ENCODE data around the gene LIN9. TPM values are rescaled to one million over a fixed set of nuclear protein-coding genes. Genes with fewer than 3 reads are reported as not detected.
A peak's percentile ranks its signal among the peaks of the same experiment; 100 is the strongest.
"Not testable (repeated sequence)": the region's sequence is repeated elsewhere in the genome, so short reads cannot be mapped to it uniquely, and the experiment has no call there.

Gene LIN9
- total RNA-seq, 2 experiments from 2014 or later = 10.6 TPM

DNA sequence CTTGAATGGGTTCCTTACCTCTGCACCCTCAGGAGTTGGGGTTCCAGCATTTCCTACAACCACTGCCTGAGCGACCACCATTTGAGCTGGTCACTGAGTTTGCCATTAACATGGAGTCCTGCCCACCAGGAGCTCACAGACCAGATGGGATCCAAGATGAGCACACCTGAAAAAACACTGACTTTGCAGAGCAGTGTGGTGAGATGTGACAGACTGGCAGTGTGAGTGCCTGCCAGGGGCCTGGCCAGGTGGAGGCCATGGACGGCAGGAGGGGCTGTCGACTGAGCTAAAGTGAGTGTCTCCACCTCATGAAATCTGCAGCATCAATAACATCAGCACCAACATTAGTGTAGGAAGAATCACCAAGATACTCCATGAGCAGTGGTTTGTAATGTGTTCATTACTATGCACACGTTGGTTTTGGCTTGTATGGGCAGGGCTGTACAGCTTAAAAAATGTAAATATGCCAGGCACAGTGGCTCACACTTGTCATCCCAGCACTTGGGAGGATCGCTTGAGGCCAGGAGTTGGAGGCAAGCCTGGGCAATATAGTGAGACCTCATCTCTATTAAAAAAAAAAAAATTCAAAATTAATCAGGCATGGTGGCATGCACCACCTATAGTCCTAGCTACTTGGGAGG is 97.7 kb downstream of the LIN9 start:
- POLR2A ChIA-PET = interaction anchor here (0.6 to 1.0 kb wide), 4 partner anchors 19 to 737 kb away, joined by 3 to 8 read pairs (median 4); no protein-coding TSS in a partner anchor
- intact Hi-C loops (cut with DNase I, micrococcal nuclease) = no loop called here
- H3K4me3 Mint-ChIP-seq = no peak overlapping the region
- no peaks in the 10 kb centered on the region for H3K27me3 Mint-ChIP-seq
- H3K27ac Mint-ChIP-seq = no peak overlapping the region
- DNase-seq (no peak), ATAC-seq (no peak)
- H3K4me1 Mint-ChIP-seq = no peaks in the 10 kb centered on the region
- H3K9me3 Mint-ChIP-seq (ENCODE audit: low read depth) = no peaks in the 10 kb centered on the region
- CTCF ChIA-PET = interaction anchor here (0.6 to 2.1 kb wide), 5 partner anchors 12 to 122 kb away, joined by 3 to 12 read pairs (median 4); no protein-coding TSS in a partner anchor
- H3K36me3 Mint-ChIP-seq (ENCODE audit: low read depth) = no peaks in the 10 kb centered on the region

DNA sequence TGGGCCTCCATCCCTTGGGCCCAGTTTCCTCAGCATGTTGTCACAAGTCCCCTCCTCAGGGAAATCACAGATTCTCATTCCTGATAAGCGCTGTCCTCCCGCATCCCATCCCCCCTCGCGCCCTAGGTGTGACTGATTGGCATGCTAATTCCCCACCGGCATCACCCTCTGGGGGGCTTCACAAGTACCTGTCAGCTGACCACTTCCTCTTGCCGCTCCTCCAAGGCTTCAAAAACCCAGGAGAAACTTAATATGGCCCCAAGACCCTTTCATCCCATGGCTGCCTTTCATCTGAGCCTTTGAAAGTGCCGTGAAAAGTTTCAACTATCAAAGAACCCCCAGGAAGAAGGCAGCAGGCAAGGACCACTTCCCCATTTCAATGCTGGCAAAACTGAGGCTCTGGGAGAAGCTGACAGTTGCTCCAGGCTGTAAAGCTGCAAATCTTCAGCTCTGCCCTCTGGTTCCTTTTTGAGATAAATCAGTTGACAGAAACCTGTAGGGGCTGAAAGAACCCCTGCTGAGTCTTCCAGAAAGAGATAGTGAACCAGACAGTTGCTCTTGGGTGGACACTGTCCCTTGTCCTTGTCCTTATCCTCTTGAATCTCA is 98.3 kb downstream of the LIN9 start:
- DNase-seq (no peak), ATAC-seq (no peak)
- ChIA-PET POLR2A (interaction anchor here (0.6 to 1.0 kb wide), 3 partner anchors 85 to 146 kb away, joined by 3 to 4 read pairs (median 3); no protein-coding TSS in a partner anchor), CTCF (interaction anchor here (0.6 to 2.1 kb wide), 4 partner anchors 14 to 123 kb away, joined by 3 to 12 read pairs (median 4); no protein-coding TSS in a partner anchor)
- Mint-ChIP-seq H3K27me3 (no peaks in the 10 kb centered on the region), H3K4me1 (no peaks in the 10 kb centered on the region), H3K4me3 (no peak overlapping the region), H3K27ac (no peak overlapping the region), H3K9me3 (ENCODE audit: low read depth) (no peaks in the 10 kb centered on the region), H3K36me3 (ENCODE audit: low read depth) (no peaks in the 10 kb centered on the region)
- intact Hi-C loops (cut with DNase I, micrococcal nuclease) = no loop called here

- no peak for ATAC-seq
- Mint-ChIP-seq H3K27ac (no peak overlapping the region), H3K4me3 (no peak overlapping the region), H3K9me3 (ENCODE audit: low read depth) (no peaks in the 10 kb centered on the region), H3K27me3 (no peaks in the 10 kb centered on the region), H3K4me1 (no peaks in the 10 kb centered on the region), H3K36me3 (ENCODE audit: low read depth) (no peaks in the 10 kb centered on the region)
- intact Hi-C loops (cut with DNase I, micrococcal nuclease) = no loop called here
- ChIA-PET CTCF (interaction anchor here (1.7 kb wide), 1 partner anchor 84 kb away, joined by 9 read pairs; no protein-coding TSS in a partner anchor), POLR2A (interaction anchor here (0.5 kb wide), 1 partner anchor 150 kb away, joined by 4 read pairs; no protein-coding TSS in a partner anchor)
- DNase-seq = no peak
Observed at GRCh38 chr1:226209307-226210059, 99.5 kb downstream of the LIN9 start.

- Mint-ChIP-seq H3K4me1 (no peaks in the 10 kb centered on the region), H3K36me3 (ENCODE audit: low read depth) (no peaks in the 10 kb centered on the region), H3K27me3 (peaks cover 2% of the 10 kb centered on the region), H3K27ac (no peak overlapping the region), H3K4me3 (no peak overlapping the region), H3K9me3 (ENCODE audit: low read depth) (no peaks in the 10 kb centered on the region)
- CTCF ChIA-PET = interaction anchor here (1.0 kb wide), 1 partner anchor 142 kb away, joined by 3 read pairs; no protein-coding TSS in a partner anchor
- ATAC-seq (no peak), DNase-seq (no peak)
- POLR2A ChIA-PET = no interaction called here
- intact Hi-C loops (cut with DNase I, micrococcal nuclease) = no loop called here
Observed at GRCh38 chr1:226207048-226207447, 101.9 kb downstream of the LIN9 start.

- Mint-ChIP-seq H3K27ac (no peak overlapping the region), H3K36me3 (ENCODE audit: low read depth) (no peaks in the 10 kb centered on the region), H3K4me1 (no peaks in the 10 kb centered on the region), H3K27me3 (peaks cover 2% of the 10 kb centered on the region), H3K4me3 (no peak overlapping the region), H3K9me3 (ENCODE audit: low read depth) (no peaks in the 10 kb centered on the region)
- no peak for ATAC-seq
- intact Hi-C loops (cut with DNase I, micrococcal nuclease) = no loop called here
- CTCF ChIA-PET = no interaction called here
- DNase-seq = no peak
- POLR2A ChIA-PET = no interaction called here
Observed at GRCh38 chr1:226204198-226204597, 104.8 kb downstream of the LIN9 start.

- CTCF ChIA-PET = no interaction called here
- H3K4me3 Mint-ChIP-seq = no peak overlapping the region
- POLR2A ChIA-PET = no interaction called here
Observed at GRCh38 chr1:226203655-226204054, 105.3 kb downstream of the LIN9 start.

GRCh38 chr1:226203240-226203639 is 105.7 kb downstream of the LIN9 start:
- ATAC-seq (peak; percentile 58), DNase-seq (no peak)
- no peaks in the 10 kb centered on the region for H3K9me3 Mint-ChIP-seq (ENCODE audit: low read depth)
- no peak overlapping the region for H3K4me3 Mint-ChIP-seq
- H3K4me1 Mint-ChIP-seq = no peaks in the 10 kb centered on the region
- ChIA-PET POLR2A (interaction anchor here (0.9 kb wide), 1 partner anchor 104 kb away, joined by 3 read pairs; no protein-coding TSS in a partner anchor), CTCF (no interaction called here)
- H3K27ac Mint-ChIP-seq = no peak overlapping the region
- no peaks in the 10 kb centered on the region for H3K36me3 Mint-ChIP-seq (ENCODE audit: low read depth)
- intact Hi-C loops (cut with DNase I, micrococcal nuclease) = no loop called here
- H3K27me3 Mint-ChIP-seq = peaks cover 2% of the 10 kb centered on the region

More at GRCh38 chr1:226203655-226204054, 105.3 kb downstream of the LIN9 start:
- H3K9me3 Mint-ChIP-seq (ENCODE audit: low read depth) = no peaks in the 10 kb centered on the region
- ATAC-seq (no peak), DNase-seq (no peak)
- no peaks in the 10 kb centered on the region for H3K4me1 Mint-ChIP-seq
- intact Hi-C loops (cut with DNase I, micrococcal nuclease) = no loop called here
- H3K36me3 Mint-ChIP-seq (ENCODE audit: low read depth) = no peaks in the 10 kb centered on the region
- H3K27ac Mint-ChIP-seq = no peak overlapping the region
- peaks cover 2% of the 10 kb centered on the region for H3K27me3 Mint-ChIP-seq

DNA sequence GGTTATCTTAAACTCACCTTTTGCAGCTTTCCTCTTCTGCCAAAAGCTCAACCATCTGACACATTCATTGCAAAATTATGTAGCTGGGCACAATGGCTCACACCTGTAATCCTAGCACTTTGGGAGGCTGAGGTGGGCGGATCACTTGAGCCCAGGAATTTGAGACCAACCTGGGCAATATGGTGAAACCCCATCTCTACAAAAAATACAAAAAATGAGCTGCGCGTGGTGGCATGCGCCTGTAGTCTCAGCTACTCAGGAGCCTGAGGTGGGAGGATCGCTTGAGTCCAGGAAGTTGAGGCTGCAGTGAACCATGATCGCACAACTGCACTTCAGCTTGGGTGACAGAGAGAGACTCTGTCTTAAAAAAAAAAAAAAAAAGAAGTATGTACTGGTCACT is 106.3 kb downstream of the LIN9 start:
- H3K4me3 Mint-ChIP-seq; DNase-seq; intact Hi-C loops (cut with DNase I, micrococcal nuclease); H3K9me3 Mint-ChIP-seq (ENCODE audit: low read depth); H3K27ac Mint-ChIP-seq; H3K4me1 Mint-ChIP-seq; ATAC-seq; H3K27me3 Mint-ChIP-seq; H3K36me3 Mint-ChIP-seq (ENCODE audit: low read depth): not testable (repeated sequence)
- CTCF ChIA-PET = interaction anchor here (0.8 to 1.0 kb wide), 4 partner anchors 10 to 341 kb away, joined by 3 to 4 read pairs (median 3); no protein-coding TSS in a partner anchor
- POLR2A ChIA-PET = interaction anchor here (0.9 kb wide), 1 partner anchor 105 kb away, joined by 3 read pairs; no protein-coding TSS in a partner anchor

DNA sequence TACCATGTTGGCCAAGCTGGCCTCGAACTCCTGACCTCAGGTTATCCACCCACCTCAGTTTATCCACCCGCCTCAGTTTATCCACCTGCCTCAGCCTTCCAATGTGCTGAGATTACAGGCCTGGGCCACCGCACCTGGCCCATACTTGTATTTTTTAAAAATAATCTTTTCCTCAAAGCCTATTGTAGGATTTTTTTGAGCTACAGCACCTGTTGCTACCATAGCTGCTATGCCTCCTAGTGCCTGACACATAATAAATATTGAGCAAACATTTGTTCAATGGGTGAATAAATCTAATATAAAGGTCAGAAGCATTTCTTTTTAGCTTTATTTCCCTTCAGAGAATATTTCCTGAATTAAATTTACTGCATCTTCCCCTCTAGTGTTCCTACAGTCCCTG is 106.7 kb downstream of the LIN9 start:
- Mint-ChIP-seq H3K4me1 (no peaks in the 10 kb centered on the region), H3K36me3 (ENCODE audit: low read depth) (no peaks in the 10 kb centered on the region), H3K9me3 (ENCODE audit: low read depth) (no peaks in the 10 kb centered on the region), H3K27me3 (peaks cover 2% of the 10 kb centered on the region), H3K4me3 (no peak overlapping the region), H3K27ac (no peak overlapping the region)
- ChIA-PET POLR2A (interaction anchor here (0.9 kb wide), 1 partner anchor 105 kb away, joined by 3 read pairs; no protein-coding TSS in a partner anchor), CTCF (interaction anchor here (0.8 to 1.0 kb wide), 4 partner anchors 10 to 342 kb away, joined by 3 to 4 read pairs (median 3); no protein-coding TSS in a partner anchor)
- ATAC-seq = no peak
- intact Hi-C loops (cut with DNase I, micrococcal nuclease) = no loop called here
- DNase-seq = no peak

DNA sequence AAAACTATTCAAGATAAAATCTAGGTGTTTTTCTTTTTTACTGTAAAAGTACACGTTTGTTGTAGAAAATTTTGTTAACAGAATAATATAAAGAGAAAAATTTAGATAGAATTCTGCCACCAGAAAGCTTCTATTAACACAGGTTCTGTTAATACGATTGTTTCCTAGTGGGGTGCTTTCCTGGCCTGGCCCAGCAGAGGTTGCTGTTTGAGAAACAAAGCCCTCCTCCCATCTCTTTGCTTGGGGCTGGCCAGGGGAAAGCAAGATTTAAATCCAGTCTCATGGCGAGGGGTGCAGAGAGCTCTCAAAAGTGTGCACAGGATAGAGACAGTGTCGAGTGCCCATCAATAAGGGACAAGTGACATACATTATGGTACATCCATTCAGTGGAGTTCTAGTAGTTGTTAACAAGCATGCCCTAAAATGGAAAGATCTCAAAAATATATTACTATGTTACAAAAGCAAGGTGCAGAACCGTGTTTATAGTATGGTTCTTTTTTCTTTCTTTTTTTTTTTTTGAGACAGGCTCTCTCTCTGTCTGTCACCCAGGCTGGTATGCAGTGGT is 107.9 kb downstream of the LIN9 start:
- no peaks in the 10 kb centered on the region for H3K4me1 Mint-ChIP-seq
- no peaks in the 10 kb centered on the region for H3K9me3 Mint-ChIP-seq (ENCODE audit: low read depth)
- no peak overlapping the region for H3K27ac Mint-ChIP-seq
- H3K27me3 Mint-ChIP-seq = peaks cover 2% of the 10 kb centered on the region
- H3K36me3 Mint-ChIP-seq (ENCODE audit: low read depth) = no peaks in the 10 kb centered on the region
- ATAC-seq (no peak), DNase-seq (peak; percentile 31)
- ChIA-PET CTCF (interaction anchor here (0.9 to 1.8 kb wide), 4 partner anchors 31 to 92 kb away, joined by 3 to 14 read pairs (median 3); no protein-coding TSS in a partner anchor), POLR2A (no interaction called here)
- intact Hi-C loops (cut with DNase I, micrococcal nuclease) = no loop called here
- no peak overlapping the region for H3K4me3 Mint-ChIP-seq

DNA sequence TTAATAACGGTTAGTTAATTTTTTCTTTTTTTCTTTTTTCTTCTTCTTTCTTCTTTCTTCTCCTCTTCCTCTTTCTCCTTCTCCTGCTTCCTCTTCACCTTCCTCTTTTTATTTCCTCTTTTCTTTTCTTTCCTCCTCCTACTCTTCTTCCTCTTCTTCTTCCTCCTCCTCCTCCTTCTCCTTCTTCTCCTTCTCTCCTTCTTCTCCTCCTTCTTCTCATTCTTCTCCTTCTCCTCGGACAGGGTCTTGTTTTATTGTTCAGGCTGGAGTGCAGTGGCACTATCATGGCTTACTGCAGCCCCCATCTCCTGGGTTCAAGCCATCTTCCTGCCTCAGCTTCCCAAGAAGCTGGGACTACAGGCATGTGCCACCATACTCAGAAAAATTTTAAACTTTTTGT is 109.0 kb downstream of the LIN9 start:
- intact Hi-C loops (cut with DNase I, micrococcal nuclease) = loop anchor here in 1 of 2 experiments (10.0 kb wide), 1 partner anchor 725 kb away; no protein-coding TSS in a partner anchor
- Mint-ChIP-seq H3K9me3 (ENCODE audit: low read depth) (no peaks in the 10 kb centered on the region), H3K27me3 (peaks cover 2% of the 10 kb centered on the region), H3K4me3 (no peak overlapping the region), H3K4me1 (no peaks in the 10 kb centered on the region), H3K36me3 (ENCODE audit: low read depth) (no peaks in the 10 kb centered on the region), H3K27ac (no peak overlapping the region)
- ATAC-seq = no peak
- ChIA-PET CTCF (interaction anchor here (0.9 to 1.8 kb wide), 4 partner anchors 33 to 93 kb away, joined by 3 to 14 read pairs (median 3); no protein-coding TSS in a partner anchor), POLR2A (no interaction called here)
- no peak for DNase-seq

All from activated CD4-positive, alpha-beta T cell treated with anti-CD3 and anti-CD28 coated beads for 36 hours (primary cell).